PC-3 (cell line): ENCODE measurements around the gene FOXP1.

Experiments
- EZH2 ChIP-seq: fragments of 300-600 bp; sonication (generic); IDR thresholded peaks from one replicate; pipeline ENCODE4 v1.6.1; 2017; ENCODE audit warnings: antibody characterized with exemption, mild to moderate bottlenecking, low read length; ENCODE audit not compliant: unreplicated experiment
- EZH2phosphoT487 ChIP-seq: fragments of 300-600 bp; sonication (generic); IDR thresholded peaks from 2 replicates; pipeline ENCODE4 v1.6.1; 2018; ENCODE audit warnings: mild to moderate bottlenecking, antibody characterized with exemption, low read length, borderline replicate concordance
- TF ChIP-seq, protein P1 (sequence below): fragments of 300-600 bp; sonication (generic); conservative IDR thresholded peaks from 2 replicates; pipeline ENCODE4 v1.5.1; 2017; ENCODE audit warnings: antibody characterized with exemption, low read depth, mild to moderate bottlenecking, low read length

DNA sequence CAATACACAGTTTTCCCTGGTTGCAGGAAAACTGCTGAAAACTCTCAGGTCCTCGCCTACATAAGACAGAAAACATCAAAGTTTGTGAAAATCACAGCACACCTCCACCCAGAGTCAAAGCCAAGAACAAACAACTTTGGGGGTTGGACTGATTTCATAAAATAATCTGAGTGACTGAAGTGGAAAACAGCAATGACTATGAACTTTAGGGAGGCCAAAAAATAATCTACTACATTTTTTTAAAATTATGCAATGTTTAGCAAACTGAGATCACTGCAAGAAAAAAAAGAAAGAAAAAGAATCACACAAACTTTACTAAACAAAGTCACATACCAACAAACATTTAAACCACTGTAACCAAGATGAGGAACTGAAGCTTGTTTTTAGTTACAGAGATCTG is 15.9 kb upstream of the FOXP1 start:
- TF ChIP-seq, protein P1, sequence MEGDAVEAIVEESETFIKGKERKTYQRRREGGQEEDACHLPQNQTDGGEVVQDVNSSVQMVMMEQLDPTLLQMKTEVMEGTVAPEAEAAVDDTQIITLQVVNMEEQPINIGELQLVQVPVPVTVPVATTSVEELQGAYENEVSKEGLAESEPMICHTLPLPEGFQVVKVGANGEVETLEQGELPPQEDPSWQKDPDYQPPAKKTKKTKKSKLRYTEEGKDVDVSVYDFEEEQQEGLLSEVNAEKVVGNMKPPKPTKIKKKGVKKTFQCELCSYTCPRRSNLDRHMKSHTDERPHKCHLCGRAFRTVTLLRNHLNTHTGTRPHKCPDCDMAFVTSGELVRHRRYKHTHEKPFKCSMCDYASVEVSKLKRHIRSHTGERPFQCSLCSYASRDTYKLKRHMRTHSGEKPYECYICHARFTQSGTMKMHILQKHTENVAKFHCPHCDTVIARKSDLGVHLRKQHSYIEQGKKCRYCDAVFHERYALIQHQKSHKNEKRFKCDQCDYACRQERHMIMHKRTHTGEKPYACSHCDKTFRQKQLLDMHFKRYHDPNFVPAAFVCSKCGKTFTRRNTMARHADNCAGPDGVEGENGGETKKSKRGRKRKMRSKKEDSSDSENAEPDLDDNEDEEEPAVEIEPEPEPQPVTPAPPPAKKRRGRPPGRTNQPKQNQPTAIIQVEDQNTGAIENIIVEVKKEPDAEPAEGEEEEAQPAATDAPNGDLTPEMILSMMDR, result no peak
- TF ChIP-seq EZH2 (no peak), EZH2phosphoT487 (no peak)
